GM12801 (cell line): ENCODE results near the gene ZMYND15.

Experiments used
- TF ChIP-seq, protein P1 (sequence below): IDR thresholded peaks from one replicate; pipeline ENCODE4 v1.5.1; 2011; ENCODE audit warnings: control low read depth; ENCODE audit not compliant: insufficient read length; ENCODE audit errors: extremely low read depth

Gene ZMYND15

DNA sequence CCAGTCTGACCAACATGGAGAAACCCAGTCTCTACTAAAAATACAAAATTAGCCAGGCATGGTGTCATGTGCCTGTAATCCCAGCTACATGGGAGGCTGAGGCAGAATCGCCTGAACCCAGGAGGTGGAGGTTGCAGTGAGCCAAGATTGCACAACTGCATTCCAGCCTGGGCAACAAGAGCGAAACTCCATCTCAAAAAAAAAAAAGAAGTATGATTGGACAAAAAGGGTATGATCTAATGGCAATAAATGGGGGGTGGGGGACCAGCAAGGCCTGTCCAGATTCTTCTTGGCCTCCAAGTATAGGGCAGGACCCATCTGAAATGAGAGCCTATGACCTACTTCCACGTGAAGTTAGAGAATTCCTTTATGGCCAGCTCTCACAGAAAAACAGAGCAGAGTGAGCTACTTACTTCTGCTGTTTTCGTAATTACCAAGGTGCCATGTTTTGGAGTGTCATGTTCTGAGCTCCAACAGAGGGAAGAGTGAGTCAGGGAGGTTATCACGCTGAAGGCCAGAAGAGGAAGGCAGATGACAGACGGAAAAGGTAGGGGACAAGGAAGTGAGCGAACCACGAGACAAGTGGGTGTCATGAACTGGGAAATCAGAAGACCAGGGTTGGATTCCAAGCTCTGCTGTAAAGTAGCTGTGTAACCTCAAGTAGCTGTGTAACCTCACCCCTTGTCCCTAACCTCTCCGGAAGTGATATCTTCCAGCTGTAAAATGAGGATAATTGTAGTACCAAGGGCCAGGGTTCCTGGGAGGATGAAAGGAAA lies 3.6 kb upstream of the ZMYND15 start:
- TF ChIP-seq, protein P1, sequence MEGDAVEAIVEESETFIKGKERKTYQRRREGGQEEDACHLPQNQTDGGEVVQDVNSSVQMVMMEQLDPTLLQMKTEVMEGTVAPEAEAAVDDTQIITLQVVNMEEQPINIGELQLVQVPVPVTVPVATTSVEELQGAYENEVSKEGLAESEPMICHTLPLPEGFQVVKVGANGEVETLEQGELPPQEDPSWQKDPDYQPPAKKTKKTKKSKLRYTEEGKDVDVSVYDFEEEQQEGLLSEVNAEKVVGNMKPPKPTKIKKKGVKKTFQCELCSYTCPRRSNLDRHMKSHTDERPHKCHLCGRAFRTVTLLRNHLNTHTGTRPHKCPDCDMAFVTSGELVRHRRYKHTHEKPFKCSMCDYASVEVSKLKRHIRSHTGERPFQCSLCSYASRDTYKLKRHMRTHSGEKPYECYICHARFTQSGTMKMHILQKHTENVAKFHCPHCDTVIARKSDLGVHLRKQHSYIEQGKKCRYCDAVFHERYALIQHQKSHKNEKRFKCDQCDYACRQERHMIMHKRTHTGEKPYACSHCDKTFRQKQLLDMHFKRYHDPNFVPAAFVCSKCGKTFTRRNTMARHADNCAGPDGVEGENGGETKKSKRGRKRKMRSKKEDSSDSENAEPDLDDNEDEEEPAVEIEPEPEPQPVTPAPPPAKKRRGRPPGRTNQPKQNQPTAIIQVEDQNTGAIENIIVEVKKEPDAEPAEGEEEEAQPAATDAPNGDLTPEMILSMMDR = no peak

DNA sequence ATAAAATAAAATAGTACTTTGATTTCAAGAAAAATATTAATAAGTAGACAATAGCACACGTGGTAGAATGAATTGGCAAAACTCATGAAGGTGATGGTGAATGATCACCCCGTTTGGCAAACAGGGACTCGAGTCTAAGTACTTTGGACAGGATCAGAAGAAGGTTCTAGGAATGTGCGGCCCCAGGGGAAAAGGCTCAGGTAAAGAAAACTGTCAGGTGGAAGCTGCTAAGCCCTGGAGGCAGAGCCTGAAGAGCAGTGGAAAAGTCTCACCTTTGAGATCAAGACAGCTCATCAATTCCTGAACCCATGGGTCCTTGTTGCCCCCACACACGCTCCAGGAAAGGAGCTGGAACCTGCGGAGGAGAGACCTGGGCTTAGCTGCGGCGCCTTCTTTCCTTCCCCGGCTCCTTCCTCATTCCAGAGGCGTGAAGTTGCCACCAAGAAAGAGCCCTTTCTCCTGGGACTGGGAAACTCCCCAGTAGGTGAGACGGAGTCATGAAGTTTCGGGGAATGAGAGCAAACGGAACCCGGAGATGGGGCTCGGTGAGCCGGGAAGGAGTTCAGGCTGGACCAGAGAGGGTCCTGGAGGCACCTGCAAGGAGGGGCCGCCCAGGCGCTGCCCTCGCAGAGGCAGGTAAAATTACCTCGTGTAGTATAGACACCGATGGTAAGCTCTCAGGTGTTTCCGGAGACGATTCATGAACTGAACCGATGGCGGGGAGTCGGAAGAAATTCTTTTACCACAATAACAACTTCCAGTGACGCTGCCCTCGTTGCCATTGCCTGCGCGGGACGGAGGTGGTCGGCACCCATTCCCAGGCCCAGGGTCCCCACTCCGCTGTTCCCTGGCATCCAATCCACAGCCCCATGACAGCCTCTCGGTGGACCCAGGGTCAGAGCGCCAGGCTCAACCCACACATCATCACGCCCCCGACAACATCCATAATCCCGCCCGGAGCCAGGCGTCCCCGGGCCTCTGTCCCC lies 1.2 kb upstream of the ZMYND15 start:
- TF ChIP-seq, protein P1 = no peak

DNA sequence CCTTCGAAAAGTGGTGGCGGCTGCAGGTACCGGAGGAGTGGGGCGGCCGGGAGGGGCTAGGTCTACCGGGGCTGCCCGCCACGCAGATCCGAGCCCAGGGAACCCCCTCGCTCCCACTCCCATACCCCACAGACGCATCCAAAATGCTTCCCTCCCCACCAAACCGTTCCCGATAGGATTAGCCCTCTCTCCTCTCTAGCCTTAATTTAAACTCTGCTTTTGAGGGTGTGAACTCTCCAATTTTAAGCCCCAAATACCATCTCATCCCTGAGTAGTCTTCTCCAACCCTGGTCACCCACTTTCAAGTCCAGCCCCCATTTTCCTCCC lies 355 bp downstream of the ZMYND15 start:
- TF ChIP-seq, protein P1 = no peak

DNA sequence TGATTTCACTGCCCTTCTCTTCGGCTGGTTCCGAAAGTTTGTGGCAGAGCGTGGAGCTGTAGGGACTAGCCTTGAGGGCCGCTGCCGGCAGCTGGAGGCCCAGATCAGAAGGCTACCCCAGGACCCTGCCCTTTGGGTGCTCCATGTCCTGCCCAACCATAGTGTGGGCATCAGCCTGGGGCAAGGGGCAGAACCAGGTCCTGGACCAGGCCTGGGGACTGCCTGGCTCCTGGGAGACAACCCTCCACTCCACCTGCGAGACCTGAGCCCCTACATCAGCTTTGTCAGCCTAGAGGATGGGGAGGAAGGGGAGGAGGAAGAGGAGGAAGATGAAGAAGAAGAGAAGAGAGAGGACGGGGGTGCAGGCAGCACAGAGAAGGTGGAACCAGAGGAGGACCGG lies 951 bp downstream of the ZMYND15 start:
- TF ChIP-seq, protein P1 = no peak

DNA sequence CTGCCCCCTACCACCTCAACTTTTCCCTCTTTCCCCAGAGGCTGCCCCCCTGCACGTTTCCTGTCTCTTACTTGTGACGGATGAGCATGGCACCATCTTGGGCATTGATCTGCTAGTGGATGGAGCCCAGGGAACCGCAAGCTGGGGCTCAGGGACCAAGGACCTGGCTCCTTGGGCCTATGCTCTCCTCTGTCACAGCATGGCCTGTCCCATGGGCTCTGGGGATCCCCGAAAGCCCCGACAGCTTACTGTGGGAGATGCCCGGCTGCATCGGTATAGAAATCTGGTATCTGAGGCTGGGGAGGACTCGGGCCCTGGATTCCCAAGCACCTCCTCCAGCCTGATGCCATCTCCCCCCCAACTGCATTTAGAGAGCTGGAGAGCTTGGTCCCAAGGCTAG lies 1.9 kb downstream of the ZMYND15 start:
- TF ChIP-seq, protein P1 = no peak

DNA sequence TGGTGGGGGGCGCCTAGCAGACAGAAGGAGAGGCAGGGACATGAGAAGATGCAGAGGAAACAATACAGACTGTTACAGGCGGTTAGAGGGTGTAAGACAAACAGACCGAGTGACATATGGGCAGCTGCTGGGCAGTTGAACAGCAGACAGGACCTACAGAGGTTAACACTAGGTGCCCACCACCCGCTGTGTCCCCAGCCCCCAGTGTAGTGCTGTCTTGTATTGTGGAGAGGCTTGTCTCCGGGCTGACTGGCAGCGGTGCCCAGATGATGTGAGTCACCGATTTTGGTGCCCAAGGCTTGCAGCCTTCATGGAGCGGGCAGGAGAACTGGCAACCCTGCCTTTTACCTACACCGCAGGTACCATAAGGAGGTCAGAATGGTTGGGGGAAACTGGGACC lies 2.5 kb downstream of the ZMYND15 start:
- TF ChIP-seq, protein P1 = no peak

DNA sequence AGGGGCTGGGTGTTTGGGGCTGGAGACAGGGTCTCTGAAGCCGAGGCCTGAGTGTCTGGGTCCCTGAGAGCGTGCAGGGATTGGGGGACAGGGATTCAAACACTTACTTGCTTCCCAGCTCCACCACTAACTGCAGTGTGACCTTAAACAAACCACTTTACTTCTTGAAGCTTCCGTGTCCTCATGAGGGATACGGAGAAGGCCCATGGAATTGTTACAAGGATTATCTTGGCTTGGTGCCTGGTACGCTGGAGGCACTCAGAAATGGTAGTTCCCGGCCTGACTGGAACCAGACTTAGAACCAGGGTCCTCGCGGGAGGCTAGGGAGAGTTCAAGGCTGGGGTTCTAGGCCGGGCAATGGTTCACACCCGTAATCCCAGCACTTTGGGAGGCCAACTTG lies 3.0 kb downstream of the ZMYND15 start:
- TF ChIP-seq, protein P1 = no peak
